ENCODE data around the gene ABCG1.

Gene ABCG1

DNA sequence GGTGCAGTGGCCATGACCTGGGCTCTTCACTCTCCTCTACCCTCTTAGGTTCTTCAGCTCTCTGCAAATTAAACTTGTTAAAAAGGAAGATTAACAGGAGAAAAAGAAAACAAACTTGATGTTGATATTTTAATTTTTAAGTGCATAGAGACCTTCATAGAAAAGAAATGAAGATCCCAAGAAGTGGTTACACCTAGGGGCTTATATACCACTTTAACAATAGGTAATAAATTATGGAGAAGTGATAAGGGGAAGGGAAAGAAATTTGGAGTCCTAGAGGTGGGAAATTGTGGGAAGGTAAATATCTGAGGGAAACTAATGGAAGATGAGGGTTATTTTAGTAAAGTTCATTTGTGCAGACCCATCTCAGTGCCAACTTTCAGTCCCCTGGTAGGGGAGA is 112.7 kb downstream of the ABCG1 start:
- DNase-seq = no peak

GRCh38 chr21:42332557-42333317 is 113.8 kb downstream of the ABCG1 start:
- DNase-seq = no peak

DNA sequence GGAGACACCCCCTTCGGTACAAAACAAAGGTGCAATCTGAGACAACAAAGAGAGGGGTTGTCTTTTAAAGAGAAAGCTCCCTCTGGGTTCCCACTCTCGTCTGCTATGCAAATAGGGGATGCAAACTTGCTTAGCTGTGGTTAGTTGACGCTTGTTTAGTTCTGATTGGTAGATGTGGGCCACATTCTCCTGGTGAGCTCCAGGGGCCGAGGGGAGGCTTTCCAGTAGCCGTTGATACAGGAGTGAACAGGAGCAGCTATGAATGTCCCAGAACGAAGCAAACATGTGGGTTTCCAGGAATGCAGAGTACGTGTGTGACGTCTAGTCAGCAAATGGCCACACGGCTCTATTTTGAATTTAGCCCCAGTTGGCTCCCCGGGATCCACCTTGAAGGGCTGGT is 117.1 kb downstream of the ABCG1 start:
- DNase-seq = no peak

DNA sequence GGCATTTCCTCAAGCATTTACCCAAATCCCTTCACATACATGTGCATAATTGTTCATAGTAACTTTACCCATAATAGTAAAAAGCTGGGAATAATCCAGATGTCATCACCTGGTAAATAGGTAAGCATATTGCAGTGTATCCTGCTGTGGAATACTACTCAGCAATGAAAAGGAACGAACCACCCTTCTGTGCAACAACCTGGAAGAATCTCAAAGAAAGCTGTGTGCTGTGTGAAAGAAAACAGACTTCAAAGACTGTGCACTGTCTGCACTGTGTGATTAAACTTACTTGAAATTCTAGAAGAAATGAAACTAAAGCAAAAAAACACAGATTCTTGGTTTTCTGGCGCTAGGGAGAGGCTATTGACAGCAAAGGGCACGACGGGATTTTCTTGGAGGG is 118.3 kb downstream of the ABCG1 start:
- DNase-seq = no peak

GRCh38 chr21:42337830-42338728 is 119.1 kb downstream of the ABCG1 start:
- DNase-seq = peak; percentile 88

- no peak for DNase-seq
These were observed 120.1 kb downstream of the ABCG1 start for GRCh38 chr21:42338729-42339715.

- no peak for DNase-seq
These were observed 121.5 kb downstream of the ABCG1 start for GRCh38 chr21:42340187-42341050.

GRCh38 chr21:42341776-42342542 is 123.0 kb downstream of the ABCG1 start:
- no peak for DNase-seq

DNA sequence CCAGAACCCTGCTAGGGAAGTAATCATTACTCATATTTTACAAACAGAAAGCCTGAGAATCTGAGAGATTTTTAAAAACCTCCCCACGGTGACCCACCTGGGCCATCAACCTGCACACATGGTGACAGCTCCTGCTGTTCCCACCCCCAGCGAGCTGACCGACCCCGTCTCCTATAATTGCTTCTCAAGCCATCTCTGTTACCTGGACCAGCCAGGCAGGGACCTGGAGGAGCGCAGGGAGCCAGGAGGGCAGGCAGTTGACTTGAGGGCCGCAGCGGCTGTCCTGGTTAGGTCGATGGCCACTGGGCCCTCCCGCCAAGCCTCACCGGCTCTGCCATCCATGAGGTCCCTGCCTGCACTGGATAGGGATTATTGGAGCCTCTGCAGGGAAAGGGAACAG is 124.2 kb downstream of the ABCG1 start:
- no peak for DNase-seq

GRCh38 chr21:42343556-42343955 is 124.6 kb downstream of the ABCG1 start:
- no peak for DNase-seq

- no peak for DNase-seq
These were observed 125.1 kb downstream of the ABCG1 start for GRCh38 chr21:42343963-42344510.

- DNase-seq = no peak
These were observed 125.7 kb downstream of the ABCG1 start for GRCh38 chr21:42344631-42345030.

DNA sequence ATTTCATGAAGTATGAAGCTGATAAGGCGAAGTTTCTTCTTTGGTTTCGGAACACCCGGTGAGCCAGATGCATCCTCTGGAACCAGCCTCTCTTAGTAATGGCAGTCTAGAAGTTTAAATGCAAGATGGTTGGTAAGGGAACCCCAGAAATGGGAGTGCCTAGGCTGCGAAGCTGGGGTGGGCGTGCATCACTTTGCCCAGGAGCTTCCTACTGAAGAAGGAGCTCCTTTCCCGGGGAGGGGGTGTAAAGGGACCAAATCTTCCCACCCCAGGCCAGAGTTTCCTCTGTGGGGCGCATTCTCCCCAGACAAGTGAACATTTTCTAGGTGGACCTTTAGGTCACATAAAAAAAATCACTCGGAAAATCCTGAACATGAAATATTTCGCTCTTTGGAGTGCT is 127.5 kb downstream of the ABCG1 start:
- DNase-seq = no peak
